T-helper 1 cell treated with Interleukin-12 subunit alpha and Interleukin-12 subunit beta and Interleukin-4 antibody, amounts not matched to agents 30 ng/mL and 1 ng/mL, for 36 hours (primary cell): ENCODE results near the gene KRTAP29-1. TPM values are rescaled to one million over a fixed set of nuclear protein-coding genes. Genes with fewer than 3 reads are reported as not detected.

Source experiments
- total RNA-seq: library from RNA; stranded (reverse); gene quantifications from 2 replicates; pipeline ENCODE4 v1.2.3, GENCODE V29; 2022

Gene KRTAP29-1
- total RNA-seq, 1 donor from 2014 or later, result not detected

Other genes with a start within 250 kb of the KRTAP29-1 start
- gene KRTAP2-2, start 247.6 kb downstream of the KRTAP29-1 start, total RNA-seq, result not detected in 2 replicates
- not detected in 2 replicates for gene KRTAP2-3, start 242.7 kb downstream of the KRTAP29-1 start, total RNA-seq
- not detected in 2 replicates for gene KRTAP2-4, start 237.0 kb downstream of the KRTAP29-1 start, total RNA-seq
- not detected in 2 replicates for gene KRTAP4-7, start 218.7 kb downstream of the KRTAP29-1 start, total RNA-seq
- not detected in 2 replicates for gene KRTAP4-8, start 204.7 kb downstream of the KRTAP29-1 start, total RNA-seq
- not detected in 2 replicates for gene KRTAP4-16, start 200.6 kb downstream of the KRTAP29-1 start, total RNA-seq
- not detected in 2 replicates for gene KRTAP4-9, start 197.5 kb downstream of the KRTAP29-1 start, total RNA-seq
- gene KRTAP4-11, start 184.5 kb downstream of the KRTAP29-1 start, total RNA-seq, result not detected in 2 replicates
- not detected in 2 replicates for gene KRTAP4-12, start 178.7 kb downstream of the KRTAP29-1 start, total RNA-seq
- not detected in 2 replicates for gene KRTAP4-6, start 162.3 kb downstream of the KRTAP29-1 start, total RNA-seq
- not detected in 2 replicates for gene KRTAP4-5, start 153.0 kb downstream of the KRTAP29-1 start, total RNA-seq
- gene KRTAP4-4, start 142.1 kb downstream of the KRTAP29-1 start, total RNA-seq, result not detected in 2 replicates
- not detected in 2 replicates for gene KRTAP4-3, start 134.6 kb downstream of the KRTAP29-1 start, total RNA-seq
- gene KRTAP4-2, start 124.6 kb downstream of the KRTAP29-1 start, total RNA-seq, result not detected in 2 replicates
- gene KRTAP4-1, start 117.9 kb downstream of the KRTAP29-1 start, total RNA-seq, result not detected in 2 replicates
- gene KRTAP9-1, start 113.0 kb downstream of the KRTAP29-1 start, total RNA-seq, result not detected in 2 replicates
- gene KRTAP9-2, start 76.2 kb downstream of the KRTAP29-1 start, total RNA-seq, result not detected in 2 replicates
- not detected in 2 replicates for gene KRTAP9-3, start 70.4 kb downstream of the KRTAP29-1 start, total RNA-seq
- gene KRTAP9-8, start 64.9 kb downstream of the KRTAP29-1 start, total RNA-seq, result not detected in 2 replicates
- gene KRTAP9-4, start 53.2 kb downstream of the KRTAP29-1 start, total RNA-seq, result not detected in 2 replicates
- gene KRTAP9-9, start 47.5 kb downstream of the KRTAP29-1 start, total RNA-seq, result not detected in 2 replicates
- gene KRTAP9-6, start 37.5 kb downstream of the KRTAP29-1 start, total RNA-seq, result not detected in 2 replicates
- not detected in 2 replicates for gene KRTAP9-7, start 27.2 kb downstream of the KRTAP29-1 start, total RNA-seq
- gene KRTAP16-1, start 6.5 kb upstream of the KRTAP29-1 start, total RNA-seq, result not detected in 2 replicates
- not detected in 2 replicates for gene KRTAP17-1, start 12.9 kb upstream of the KRTAP29-1 start, total RNA-seq
- gene KRT33A, start 48.0 kb upstream of the KRTAP29-1 start, total RNA-seq, result not detected in 2 replicates
- not detected in 2 replicates for gene KRT33B, start 67.0 kb upstream of the KRTAP29-1 start, total RNA-seq
- not detected in 2 replicates for gene KRT34, start 79.5 kb upstream of the KRTAP29-1 start, total RNA-seq
- gene KRT31, start 94.8 kb upstream of the KRTAP29-1 start, total RNA-seq, result not detected in 2 replicates
- not detected in 2 replicates for gene KRT37, start 121.7 kb upstream of the KRTAP29-1 start, total RNA-seq
- gene KRT38, start 138.1 kb upstream of the KRTAP29-1 start, total RNA-seq, result not detected in 2 replicates
- not detected in 2 replicates for gene KRT32, start 164.5 kb upstream of the KRTAP29-1 start, total RNA-seq
- gene KRT35, start 178.3 kb upstream of the KRTAP29-1 start, total RNA-seq, result not detected in 2 replicates
- not detected in 2 replicates for gene KRT36, start 187.1 kb upstream of the KRTAP29-1 start, total RNA-seq
- not detected in 2 replicates for gene KRT13, start 202.8 kb upstream of the KRTAP29-1 start, total RNA-seq
- not detected in 2 replicates for gene KRT15, start 216.0 kb upstream of the KRTAP29-1 start, total RNA-seq
- gene KRT19, start 225.5 kb upstream of the KRTAP29-1 start, total RNA-seq, result not detected in 2 replicates